Limb (tissue), 2 donors: ENCODE results near the gene RAI14.
"Not testable (repeated sequence)": the region's sequence is repeated elsewhere in the genome, so short reads cannot be mapped to it uniquely, and the experiment has no call there.

Experiments
- DNase-seq, 2 donors: peaks; one replicate each; pipeline ENCODE4 v3.0.0-alpha.2; 2016; ENCODE audit errors: extremely low spot score in 2 of 2

Gene RAI14

GRCh38 chr5:34758514-34758913 is 102.4 kb downstream of the RAI14 start:
- no peak for DNase-seq

- not testable (repeated sequence) for DNase-seq
These were observed 103.1 kb downstream of the RAI14 start for GRCh38 chr5:34759213-34759612.

GRCh38 chr5:34765662-34766061 is 109.5 kb downstream of the RAI14 start:
- no peak for DNase-seq

- no peak for DNase-seq
These were observed 111.1 kb downstream of the RAI14 start for GRCh38 chr5:34767180-34767579.

GRCh38 chr5:34770486-34770885 is 114.4 kb downstream of the RAI14 start:
- DNase-seq = no peak

- DNase-seq = no peak
These were observed 114.9 kb downstream of the RAI14 start for GRCh38 chr5:34771076-34771475.

GRCh38 chr5:34772267-34773098 is 116.4 kb downstream of the RAI14 start:
- no peak for DNase-seq

- DNase-seq = no peak
These were observed 118.0 kb downstream of the RAI14 start for GRCh38 chr5:34774139-34774538.

- DNase-seq = not testable (repeated sequence)
These were observed 118.5 kb downstream of the RAI14 start for GRCh38 chr5:34774678-34775077.

- no peak for DNase-seq
These were observed 119.8 kb downstream of the RAI14 start for GRCh38 chr5:34775886-34776285.

GRCh38 chr5:34778091-34778850 is 122.1 kb downstream of the RAI14 start:
- DNase-seq = no peak

- not testable (repeated sequence) for DNase-seq
These were observed 127.8 kb downstream of the RAI14 start for GRCh38 chr5:34783892-34784291.

- no peak for DNase-seq
These were observed 130.9 kb downstream of the RAI14 start for GRCh38 chr5:34787035-34787434.

- peak in 1 of 2 donors; percentile 21 for DNase-seq
These were observed 132.9 kb downstream of the RAI14 start for GRCh38 chr5:34789021-34789531.

- DNase-seq = no peak
These were observed 133.5 kb downstream of the RAI14 start for GRCh38 chr5:34789639-34790038.

GRCh38 chr5:34790069-34790468 is 133.9 kb downstream of the RAI14 start:
- no peak for DNase-seq

GRCh38 chr5:34791761-34792244 is 135.7 kb downstream of the RAI14 start:
- no peak for DNase-seq

- no peak for DNase-seq
These were observed 146.9 kb downstream of the RAI14 start for GRCh38 chr5:34802834-34803563.

- DNase-seq = peak in 1 of 2 donors; percentile 52
These were observed 148.0 kb downstream of the RAI14 start for GRCh38 chr5:34803974-34804732.

- peak in 1 of 2 donors; percentile 36 for DNase-seq
These were observed 148.8 kb downstream of the RAI14 start for GRCh38 chr5:34804913-34805312.

GRCh38 chr5:34806532-34806931 is 150.4 kb downstream of the RAI14 start:
- no peak for DNase-seq
